Uterus (tissue), 2 donors: ENCODE results near the gene SEC14L5.
"Not testable (repeated sequence)": the region's sequence is repeated elsewhere in the genome, so short reads cannot be mapped to it uniquely, and the experiment has no call there.

Experiments used
- POLR2A ChIP-seq, 2 donors: fragments of 450-650 bp; IDR thresholded peaks; one replicate each; pipeline ENCODE4 v1.6.1; 2016; ENCODE audit warnings: antibody characterized with exemption in 2 of 2, mild to moderate bottlenecking in 1 of 2, moderate library complexity in 1 of 2
- TF ChIP-seq, protein P1 (sequence below), 4 experiments: fragments of 200-600 bp in 2 of 4; fragments of 450-650 bp in 2 of 4; sonication (generic) in 2 of 4; IDR thresholded peaks; one replicate each; pipeline ENCODE4 v1.5.1; 2016 to 2019; ENCODE audit warnings: antibody characterized with exemption in 4 of 4, mild to moderate bottlenecking in 2 of 4, moderate library complexity in 1 of 4

GRCh38 chr16:4968278-4968677 is 10.1 kb downstream of the SEC14L5 start:
- not testable (repeated sequence) for TF ChIP-seq POLR2A (IDR thresholded peaks at IDR 0.05)
- TF ChIP-seq, protein P1, sequence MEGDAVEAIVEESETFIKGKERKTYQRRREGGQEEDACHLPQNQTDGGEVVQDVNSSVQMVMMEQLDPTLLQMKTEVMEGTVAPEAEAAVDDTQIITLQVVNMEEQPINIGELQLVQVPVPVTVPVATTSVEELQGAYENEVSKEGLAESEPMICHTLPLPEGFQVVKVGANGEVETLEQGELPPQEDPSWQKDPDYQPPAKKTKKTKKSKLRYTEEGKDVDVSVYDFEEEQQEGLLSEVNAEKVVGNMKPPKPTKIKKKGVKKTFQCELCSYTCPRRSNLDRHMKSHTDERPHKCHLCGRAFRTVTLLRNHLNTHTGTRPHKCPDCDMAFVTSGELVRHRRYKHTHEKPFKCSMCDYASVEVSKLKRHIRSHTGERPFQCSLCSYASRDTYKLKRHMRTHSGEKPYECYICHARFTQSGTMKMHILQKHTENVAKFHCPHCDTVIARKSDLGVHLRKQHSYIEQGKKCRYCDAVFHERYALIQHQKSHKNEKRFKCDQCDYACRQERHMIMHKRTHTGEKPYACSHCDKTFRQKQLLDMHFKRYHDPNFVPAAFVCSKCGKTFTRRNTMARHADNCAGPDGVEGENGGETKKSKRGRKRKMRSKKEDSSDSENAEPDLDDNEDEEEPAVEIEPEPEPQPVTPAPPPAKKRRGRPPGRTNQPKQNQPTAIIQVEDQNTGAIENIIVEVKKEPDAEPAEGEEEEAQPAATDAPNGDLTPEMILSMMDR (IDR thresholded peaks at IDR 0.05) = not testable (repeated sequence)
